ENCODE measurements around the gene PTPRM.

Gene PTPRM

GRCh38 chr18:8140841-8141501 lies 573.9 kb downstream of the PTPRM start:
- DNase-seq, result no peak
- H3K9me3 Mint-ChIP-seq, result peaks cover 16% of the 10 kb centered on the region
- H3K27me3 Mint-ChIP-seq, result no peaks in the 10 kb centered on the region
- H3K27ac Mint-ChIP-seq, result no peak overlapping the region
- H3K36me3 Mint-ChIP-seq, result no peaks in the 10 kb centered on the region
- no peak overlapping the region for H3K4me3 Mint-ChIP-seq
- CTCF ChIA-PET, result no interaction called here
- H3K4me1 Mint-ChIP-seq, result no peaks in the 10 kb centered on the region

DNA sequence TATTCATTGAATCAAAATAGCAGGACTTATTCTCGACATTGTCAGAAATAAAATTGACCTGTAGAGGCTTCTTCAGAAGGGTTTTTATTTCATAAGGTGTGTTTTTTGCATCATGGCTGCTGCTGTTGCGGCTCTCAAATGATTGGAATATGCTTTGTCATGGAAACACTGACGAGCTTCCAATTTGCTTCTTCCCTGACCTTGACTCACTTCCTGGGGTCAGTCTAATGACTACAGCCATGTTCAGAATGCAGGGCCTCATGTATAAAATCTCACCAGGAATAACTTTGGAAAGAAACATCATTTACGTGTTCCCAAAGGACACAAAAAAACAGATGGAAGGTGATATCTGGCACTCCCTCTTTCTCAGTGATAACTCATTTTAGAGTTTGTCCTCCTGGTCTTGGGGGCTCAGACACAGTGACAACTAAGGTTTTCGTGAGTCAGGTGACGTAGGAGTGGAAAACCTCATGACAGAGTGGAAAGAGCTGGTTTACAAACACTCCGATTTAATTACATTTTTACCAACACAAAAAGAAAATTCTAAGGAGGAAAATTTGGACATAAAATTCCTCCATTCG lies 575.1 kb downstream of the PTPRM start:
- H3K4me1 Mint-ChIP-seq, result no peaks in the 10 kb centered on the region
- DNase-seq, result no peak
- CTCF ChIA-PET, result no interaction called here

GRCh38 chr18:8142932-8143331 lies 575.8 kb downstream of the PTPRM start:
- Mint-ChIP-seq H3K27ac (no peak overlapping the region), H3K4me1 (no peaks in the 10 kb centered on the region), H3K27me3 (no peaks in the 10 kb centered on the region), H3K9me3 (peaks cover 18% of the 10 kb centered on the region), H3K36me3 (no peaks in the 10 kb centered on the region), H3K4me3 (no peak overlapping the region)
- CTCF ChIA-PET, result no interaction called here
- DNase-seq, result no peak

More for the DNA sequence above, 575.1 kb downstream of the PTPRM start:
- Mint-ChIP-seq H3K4me3 (no peak overlapping the region), H3K27me3 (no peaks in the 10 kb centered on the region), H3K27ac (no peak overlapping the region), H3K9me3 (peaks cover 18% of the 10 kb centered on the region), H3K36me3 (no peaks in the 10 kb centered on the region)

- Mint-ChIP-seq H3K4me1 (no peaks in the 10 kb centered on the region), H3K4me3 (no peak overlapping the region), H3K27me3 (no peaks in the 10 kb centered on the region), H3K36me3 (no peaks in the 10 kb centered on the region), H3K27ac (no peak overlapping the region), H3K9me3 (peaks cover under 1% of the 10 kb centered on the region)
- CTCF ChIA-PET, result no interaction called here
- no peak for DNase-seq
These were observed 584.1 kb downstream of the PTPRM start for GRCh38 chr18:8151181-8151580.

DNA sequence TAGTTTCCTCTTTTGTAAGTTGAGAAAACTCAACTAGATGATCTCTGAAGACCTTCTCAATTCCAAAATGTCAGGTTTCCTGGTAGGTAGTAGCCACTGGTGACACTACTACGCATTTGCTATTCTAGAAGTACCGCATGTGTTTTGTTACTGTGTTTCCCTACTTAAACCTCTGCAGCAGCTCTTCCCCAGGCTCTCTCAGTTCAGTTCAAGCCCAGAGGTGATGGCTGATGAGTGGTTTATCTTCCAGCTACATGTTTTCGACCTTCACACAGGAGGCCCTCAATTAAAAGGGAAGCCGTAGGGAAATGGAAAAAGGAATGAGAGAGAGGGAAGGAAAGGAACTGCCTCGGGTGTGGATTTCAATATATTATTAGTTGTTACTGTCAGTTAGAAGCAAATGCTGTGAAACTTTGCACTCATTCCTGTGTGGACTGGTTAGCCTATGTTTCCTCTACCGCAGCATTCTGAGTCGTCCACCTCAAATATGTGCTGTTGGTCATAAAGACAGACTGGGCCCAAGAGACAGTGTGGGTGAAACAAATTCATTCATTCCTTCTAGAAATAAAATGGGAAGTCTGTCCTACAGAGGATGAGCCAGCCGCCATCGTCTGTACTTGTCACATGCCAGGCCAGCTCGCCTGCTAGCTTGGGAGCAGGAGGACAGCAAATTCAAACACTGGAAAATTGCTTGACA lies 586.9 kb downstream of the PTPRM start:
- Mint-ChIP-seq H3K27me3 (no peaks in the 10 kb centered on the region), H3K36me3 (no peaks in the 10 kb centered on the region), H3K4me1 (no peaks in the 10 kb centered on the region), H3K4me3 (no peak overlapping the region), H3K9me3 (peaks cover 3% of the 10 kb centered on the region), H3K27ac (no peak overlapping the region)
- DNase-seq, result no peak
- CTCF ChIA-PET, result no interaction called here

DNA sequence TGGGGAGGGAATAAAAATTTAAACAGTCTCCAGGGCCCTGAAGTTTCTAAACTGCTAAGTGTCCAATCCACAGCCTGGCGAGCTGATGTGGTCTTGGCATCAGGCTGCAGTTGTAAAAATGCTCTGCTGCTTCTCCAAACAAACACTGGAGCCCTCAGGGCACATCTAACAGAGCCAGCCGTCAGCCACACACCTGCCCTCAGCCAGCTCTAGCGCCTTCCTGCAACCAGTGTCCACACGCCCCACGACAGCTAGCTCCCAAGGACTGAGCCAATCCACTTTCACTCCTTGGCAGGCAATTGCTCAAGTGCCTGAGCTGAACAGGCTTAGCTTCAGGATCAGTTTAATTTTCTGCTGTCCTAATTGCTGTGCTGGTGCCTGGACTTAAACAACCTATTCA lies 595.7 kb downstream of the PTPRM start:
- Mint-ChIP-seq H3K27me3 (no peaks in the 10 kb centered on the region), H3K4me3 (no peak overlapping the region), H3K27ac (no peak overlapping the region), H3K36me3 (no peaks in the 10 kb centered on the region), H3K9me3 (peaks cover 7% of the 10 kb centered on the region), H3K4me1 (no peaks in the 10 kb centered on the region)
- DNase-seq, result no peak
- CTCF ChIA-PET, result no interaction called here

GRCh38 chr18:8163286-8163959 lies 596.3 kb downstream of the PTPRM start:
- CTCF ChIA-PET, result no interaction called here
- Mint-ChIP-seq H3K27me3 (no peaks in the 10 kb centered on the region), H3K4me3 (no peak overlapping the region), H3K36me3 (no peaks in the 10 kb centered on the region), H3K9me3 (peaks cover 4% of the 10 kb centered on the region), H3K4me1 (no peaks in the 10 kb centered on the region), H3K27ac (no peak overlapping the region)
- DNase-seq, result no peak

DNA sequence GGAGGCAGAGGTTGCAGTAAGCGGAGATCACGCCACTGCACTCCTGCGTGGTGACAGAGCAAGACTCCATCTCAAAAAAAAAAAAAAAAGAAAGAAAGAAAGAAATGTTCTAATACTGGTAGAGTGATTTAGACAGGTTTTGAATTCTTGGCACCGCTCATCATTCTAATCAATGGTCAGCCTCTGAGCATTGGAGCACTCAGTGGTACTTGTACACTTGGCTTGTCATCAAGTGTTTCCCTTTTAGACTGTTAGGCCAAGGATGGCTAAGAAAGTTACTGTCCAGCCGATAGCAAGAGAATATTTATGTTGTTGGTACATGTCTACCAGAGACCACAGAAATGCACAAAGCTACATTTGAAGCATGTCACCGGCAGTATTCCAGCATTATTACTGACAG lies 598.0 kb downstream of the PTPRM start:
- Mint-ChIP-seq H3K4me3 (no peak overlapping the region), H3K27ac (no peak overlapping the region), H3K27me3 (no peaks in the 10 kb centered on the region), H3K4me1 (no peaks in the 10 kb centered on the region), H3K9me3 (peaks cover 2% of the 10 kb centered on the region), H3K36me3 (no peaks in the 10 kb centered on the region)
- CTCF ChIA-PET, result interaction anchor here (0.6 kb wide), 1 partner anchor 1045 kb away, joined by 3 read pairs; no protein-coding TSS in a partner anchor
- DNase-seq, result no peak

DNA sequence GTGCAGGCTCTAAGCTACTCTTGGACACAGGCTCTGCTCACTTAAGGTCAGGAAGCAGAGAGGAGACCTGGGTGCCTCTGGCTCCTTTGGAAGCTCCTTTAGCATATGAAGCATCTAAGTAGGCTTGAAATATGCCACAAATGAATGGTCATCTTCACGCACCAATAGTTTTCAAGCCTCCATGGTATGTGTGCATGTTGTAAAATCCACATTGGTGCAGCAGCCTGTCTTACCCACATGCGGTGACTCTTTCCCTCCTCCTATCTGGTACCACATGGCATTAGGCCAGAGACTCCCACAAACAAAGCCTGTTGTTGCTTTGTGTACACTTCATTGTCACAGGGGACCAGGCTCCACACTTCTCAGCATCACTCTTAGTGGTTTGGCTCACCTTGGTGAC lies 599.9 kb downstream of the PTPRM start:
- no peak overlapping the region for H3K27ac Mint-ChIP-seq
- CTCF ChIA-PET, result no interaction called here
- H3K9me3 Mint-ChIP-seq, result peaks cover 2% of the 10 kb centered on the region
- H3K27me3 Mint-ChIP-seq, result no peaks in the 10 kb centered on the region
- no peak overlapping the region for H3K4me3 Mint-ChIP-seq
- H3K4me1 Mint-ChIP-seq, result no peaks in the 10 kb centered on the region
- no peaks in the 10 kb centered on the region for H3K36me3 Mint-ChIP-seq
- no peak for DNase-seq

- no peak for DNase-seq
- CTCF ChIA-PET, result no interaction called here
- H3K36me3 Mint-ChIP-seq, result no peaks in the 10 kb centered on the region
- H3K27me3 Mint-ChIP-seq, result no peaks in the 10 kb centered on the region
- peaks cover 2% of the 10 kb centered on the region for H3K9me3 Mint-ChIP-seq
- H3K27ac Mint-ChIP-seq, result no peak overlapping the region
- no peaks in the 10 kb centered on the region for H3K4me1 Mint-ChIP-seq
- H3K4me3 Mint-ChIP-seq, result no peak overlapping the region
These were observed 600.6 kb downstream of the PTPRM start for GRCh38 chr18:8167673-8168072.

DNA sequence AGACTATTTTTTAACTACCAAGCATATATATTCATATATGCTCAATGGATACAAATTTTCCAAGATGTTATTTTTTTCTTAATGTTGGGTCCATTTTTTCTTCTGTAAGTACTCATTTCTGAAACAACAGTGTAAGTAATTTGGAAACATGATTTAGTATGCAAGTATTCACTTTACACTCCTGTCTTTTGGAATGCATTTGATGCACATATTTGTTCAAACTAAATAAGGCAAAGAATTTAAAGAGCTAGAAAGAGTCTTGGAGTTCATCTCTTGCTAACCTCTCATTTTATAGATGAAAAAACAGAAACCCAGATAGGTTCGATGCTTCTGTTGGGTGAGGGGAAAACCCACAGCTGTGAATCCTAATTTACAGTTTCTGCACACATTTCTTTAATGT lies 602.6 kb downstream of the PTPRM start:
- H3K27ac Mint-ChIP-seq, result no peak overlapping the region
- H3K4me1 Mint-ChIP-seq, result no peaks in the 10 kb centered on the region
- H3K4me3 Mint-ChIP-seq, result no peak overlapping the region
- no peaks in the 10 kb centered on the region for H3K27me3 Mint-ChIP-seq
- CTCF ChIA-PET, result no interaction called here
- H3K9me3 Mint-ChIP-seq, result no peaks in the 10 kb centered on the region
- H3K36me3 Mint-ChIP-seq, result no peaks in the 10 kb centered on the region
- no peak for DNase-seq

DNA sequence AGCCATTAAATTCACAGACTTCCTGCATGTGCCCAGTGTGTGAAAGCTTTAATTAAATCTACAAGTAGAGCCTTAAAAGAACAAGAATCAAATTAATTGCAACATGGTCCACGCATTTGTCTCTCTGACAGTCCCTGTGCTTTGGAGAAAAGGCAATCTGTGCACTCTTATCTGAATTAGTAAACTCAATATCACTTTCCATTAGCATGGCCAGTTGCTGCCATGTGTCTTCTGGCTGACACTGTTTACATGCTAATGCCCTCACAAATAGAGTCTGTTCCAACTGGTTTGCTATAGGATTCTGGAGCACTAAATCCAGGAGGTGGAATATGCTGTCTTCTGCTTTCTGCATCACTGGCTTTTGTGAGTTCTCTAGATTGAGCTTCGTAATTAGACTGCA lies 607.7 kb downstream of the PTPRM start:
- Mint-ChIP-seq H3K4me3 (no peak overlapping the region), H3K9me3 (peaks cover 3% of the 10 kb centered on the region), H3K27me3 (no peaks in the 10 kb centered on the region), H3K27ac (no peak overlapping the region), H3K4me1 (no peaks in the 10 kb centered on the region), H3K36me3 (no peaks in the 10 kb centered on the region)
- DNase-seq, result no peak
- CTCF ChIA-PET, result no interaction called here

- CTCF ChIA-PET, result no interaction called here
These were observed 608.5 kb downstream of the PTPRM start for GRCh38 chr18:8175501-8176061.

DNA sequence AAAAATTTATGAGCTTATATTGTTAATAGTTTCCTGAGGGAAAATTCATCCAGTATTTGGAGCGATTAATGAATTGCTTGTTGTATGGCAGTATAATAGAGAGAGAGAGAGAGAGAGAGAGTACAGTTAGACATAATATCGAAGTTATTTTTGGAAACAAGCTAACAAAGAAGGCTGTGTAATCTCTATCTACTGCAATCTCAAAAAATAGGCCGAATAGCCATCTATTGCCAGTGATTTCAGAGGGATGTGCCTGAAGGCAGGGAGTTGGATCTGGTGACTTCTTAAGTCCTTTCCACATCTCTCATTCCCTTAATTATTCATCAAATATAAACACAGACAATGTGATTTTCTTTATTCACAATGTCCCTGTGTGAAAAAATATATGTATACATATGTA lies 609.0 kb downstream of the PTPRM start:
- CTCF ChIA-PET, result no interaction called here
- DNase-seq, result no peak
- Mint-ChIP-seq H3K36me3 (no peaks in the 10 kb centered on the region), H3K4me1 (no peaks in the 10 kb centered on the region), H3K27ac (no peak overlapping the region), H3K9me3 (peaks cover 8% of the 10 kb centered on the region), H3K27me3 (no peaks in the 10 kb centered on the region), H3K4me3 (no peak overlapping the region)

More at GRCh38 chr18:8175501-8176061, 608.5 kb downstream of the PTPRM start:
- Mint-ChIP-seq H3K9me3 (peaks cover 8% of the 10 kb centered on the region), H3K4me1 (no peaks in the 10 kb centered on the region), H3K36me3 (no peaks in the 10 kb centered on the region), H3K27ac (no peak overlapping the region), H3K27me3 (no peaks in the 10 kb centered on the region), H3K4me3 (no peak overlapping the region)
- DNase-seq, result no peak
